NT2/D1 (cell line): ENCODE results near the gene ME2.

Experiments used
- SUZ12 ChIP-seq: IDR thresholded peaks from 2 replicates; pipeline ENCODE4 v1.6.1; 2011; ENCODE audit not compliant: insufficient read length, insufficient read depth; ENCODE audit errors: extremely low read depth
- YY1 ChIP-seq: IDR thresholded peaks from 2 replicates; pipeline ENCODE4 v1.6.1; 2011; ENCODE audit not compliant: insufficient read length, insufficient read depth
- ZNF274 ChIP-seq: IDR thresholded peaks from 2 replicates; pipeline ENCODE4 v1.6.1; 2011; ENCODE audit warnings: mild to moderate bottlenecking, low read depth, low read length

- no peak for TF ChIP-seq SUZ12
- no peak for TF ChIP-seq ZNF274
- TF ChIP-seq YY1: no peak
Measured at GRCh38 chr18:50937183-50937582, 58.3 kb downstream of the ME2 start.
